NCI-H1092 (cell line): Measurements from ENCODE around the gene ALKBH8.
A peak's percentile ranks its signal among the peaks of the same experiment; 100 is the strongest.
"Not testable (repeated sequence)": the region's sequence is repeated elsewhere in the genome, so short reads cannot be mapped to it uniquely, and the experiment has no call there.

ENCODE experiments used
- DNase-seq: peaks from one replicate; lab custom pipeline; 2025; lab: John Stamatoyannopoulos, UW

The ALKBH8 gene

GRCh38 chr11:107504981-107505380, 60.6 kb downstream of the ALKBH8 start:
- DNase-seq, result no peak

DNA sequence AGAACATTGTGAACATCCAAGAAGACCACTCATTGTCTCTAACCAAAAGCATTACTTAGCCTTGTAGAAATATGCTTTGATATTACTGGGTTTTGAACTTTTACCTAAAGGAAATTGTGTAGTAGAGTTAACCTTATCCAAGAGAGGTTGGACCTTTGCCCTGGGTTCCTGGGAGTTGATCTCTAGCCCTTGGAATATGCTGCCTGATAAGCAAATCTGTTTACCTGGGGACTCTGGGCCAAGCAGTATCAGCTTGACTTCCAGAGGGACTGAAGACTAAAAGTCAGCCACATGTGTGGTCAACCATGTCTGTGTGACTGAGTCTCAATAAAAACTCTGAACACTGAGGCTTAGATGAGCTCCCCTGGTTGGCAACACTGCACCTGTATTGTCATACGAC, 63.8 kb downstream of the ALKBH8 start:
- DNase-seq, result no peak

DNA sequence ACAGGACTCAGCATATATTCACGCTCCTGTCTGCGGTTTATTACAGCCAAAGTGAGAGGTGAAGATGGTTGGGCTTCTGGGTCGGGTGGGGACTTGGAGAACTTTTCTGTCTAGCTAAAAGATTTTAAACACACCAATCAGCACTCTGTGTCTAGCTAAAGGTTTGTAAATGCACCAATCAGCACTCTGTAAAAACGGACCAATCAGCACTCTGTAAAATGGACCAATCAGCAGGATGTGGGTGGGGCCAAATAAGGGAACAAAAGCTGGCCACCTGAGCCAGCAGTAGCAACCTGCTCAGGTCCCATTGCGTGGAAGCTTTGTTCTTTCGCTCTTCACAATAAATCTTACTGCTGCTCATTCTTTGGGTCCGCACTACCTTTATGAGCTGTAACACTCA, 68.2 kb downstream of the ALKBH8 start:
- DNase-seq, result not testable (repeated sequence)

GRCh38 chr11:107496011-107496410, 69.5 kb downstream of the ALKBH8 start:
- DNase-seq, result no peak

DNA sequence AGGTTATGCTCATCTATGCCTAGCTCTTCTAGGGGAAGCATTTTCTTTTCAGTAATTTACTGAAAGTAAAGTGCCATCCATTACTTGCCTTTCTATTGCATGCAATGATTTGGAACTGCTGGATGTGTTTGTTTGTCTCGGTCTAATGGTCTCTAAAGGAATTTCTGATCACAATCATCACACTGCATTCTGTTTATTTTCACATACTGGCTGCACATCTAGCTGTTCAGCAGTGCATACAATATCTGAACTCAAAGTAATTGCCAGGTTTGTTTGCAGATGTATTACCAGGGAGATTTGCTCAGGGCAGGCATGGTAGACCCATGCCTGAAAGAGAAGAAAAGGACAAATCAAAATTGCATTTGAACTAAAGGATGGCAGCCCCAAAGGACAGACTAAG, 71.5 kb downstream of the ALKBH8 start:
- DNase-seq, result no peak

GRCh38 chr11:107493117-107493516, 72.4 kb downstream of the ALKBH8 start:
- DNase-seq, result no peak

DNA sequence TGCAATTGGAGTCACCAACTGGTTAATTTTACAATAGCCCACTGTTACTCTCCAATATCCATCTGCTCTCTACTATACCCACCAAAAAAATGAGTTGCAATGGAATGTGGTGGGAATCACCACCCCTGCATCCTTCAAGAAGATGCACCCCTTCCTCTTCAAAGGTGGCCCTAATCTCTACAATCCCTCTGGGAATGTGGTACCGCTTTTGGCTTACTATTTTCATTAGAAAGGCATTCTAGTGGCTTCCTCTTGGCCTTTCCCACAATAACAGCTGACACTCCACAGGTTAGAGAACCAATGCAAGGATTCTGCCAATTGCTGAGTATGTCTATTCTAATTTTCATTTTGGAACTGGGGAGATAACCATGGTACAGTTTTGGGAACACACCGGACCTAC, 74.7 kb downstream of the ALKBH8 start:
- no peak for DNase-seq

GRCh38 chr11:107482234-107482633, 83.3 kb downstream of the ALKBH8 start:
- no peak for DNase-seq

GRCh38 chr11:107478922-107479321, 86.6 kb downstream of the ALKBH8 start:
- no peak for DNase-seq

DNA sequence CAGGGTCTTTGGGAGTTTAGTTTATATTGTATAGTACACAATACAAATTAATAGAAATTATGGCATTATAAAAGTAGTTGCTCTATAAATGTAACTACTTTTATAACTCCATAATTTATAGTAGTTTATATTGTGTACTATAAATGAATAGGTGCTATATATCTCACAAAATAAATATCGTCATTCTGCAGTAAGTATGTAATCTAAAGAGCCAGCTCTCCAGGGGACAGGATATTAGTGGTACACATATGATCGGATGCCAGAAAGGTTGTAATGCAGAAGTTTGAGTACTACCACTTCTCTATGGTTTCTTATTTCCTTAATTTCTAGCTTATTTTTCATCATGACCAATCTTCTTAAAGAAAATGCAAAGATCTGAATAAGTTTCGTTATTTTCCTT, 87.7 kb downstream of the ALKBH8 start:
- no peak for DNase-seq

DNA sequence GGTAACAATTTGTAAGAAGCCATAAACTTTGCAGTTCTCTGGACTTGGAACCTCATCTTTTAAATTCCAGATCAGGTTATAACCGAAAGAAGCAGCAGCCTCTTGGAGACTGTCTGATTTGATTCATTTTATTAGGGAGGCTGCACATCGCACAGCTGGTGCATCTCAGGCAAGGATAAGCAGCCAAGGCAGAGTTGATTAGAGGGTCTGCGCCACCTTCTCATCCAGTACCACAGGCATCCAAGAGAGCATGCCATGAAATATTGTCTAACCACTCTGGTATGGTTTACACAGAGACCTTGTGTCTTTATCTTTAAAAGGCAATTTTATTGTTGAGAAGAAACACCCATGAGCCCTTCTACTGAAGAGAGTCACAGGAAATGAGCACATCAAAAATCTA, 91.7 kb downstream of the ALKBH8 start:
- no peak for DNase-seq

GRCh38 chr11:107472966-107473365, 92.6 kb downstream of the ALKBH8 start:
- no peak for DNase-seq

GRCh38 chr11:107468596-107468995, 96.9 kb downstream of the ALKBH8 start:
- DNase-seq, result no peak

- no peak for DNase-seq
Measured at GRCh38 chr11:107467696-107468095, 97.8 kb downstream of the ALKBH8 start.

DNA sequence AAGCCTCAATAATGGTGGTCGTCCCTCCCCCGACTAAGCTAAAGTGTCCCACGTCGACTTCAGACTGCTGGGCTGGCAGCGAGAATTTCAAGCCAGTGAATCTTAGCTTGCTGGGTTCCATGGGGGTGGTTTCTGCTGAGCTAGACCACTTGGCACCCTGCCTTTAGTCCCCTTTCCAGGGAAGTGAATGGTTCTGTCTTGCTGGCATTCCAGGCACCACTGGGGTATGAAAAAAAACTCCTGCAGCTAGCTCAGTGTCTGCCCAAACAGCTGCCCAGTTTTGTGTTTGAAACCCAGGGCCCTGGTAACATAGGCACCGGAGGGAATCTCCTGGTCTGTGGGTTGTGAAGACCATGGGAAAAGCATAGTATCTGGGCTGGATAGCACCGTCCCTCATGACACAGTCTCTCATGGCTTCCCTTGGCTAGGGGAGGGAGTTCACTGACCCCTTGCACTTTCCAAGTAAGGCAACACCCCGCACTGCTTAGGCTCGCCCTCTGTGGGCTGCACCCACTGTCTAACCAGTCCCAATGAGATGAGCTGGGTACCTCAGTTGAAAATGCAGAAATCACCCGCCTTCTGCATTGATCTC, 99.2 kb downstream of the ALKBH8 start:
- DNase-seq, result not testable (repeated sequence)

DNA sequence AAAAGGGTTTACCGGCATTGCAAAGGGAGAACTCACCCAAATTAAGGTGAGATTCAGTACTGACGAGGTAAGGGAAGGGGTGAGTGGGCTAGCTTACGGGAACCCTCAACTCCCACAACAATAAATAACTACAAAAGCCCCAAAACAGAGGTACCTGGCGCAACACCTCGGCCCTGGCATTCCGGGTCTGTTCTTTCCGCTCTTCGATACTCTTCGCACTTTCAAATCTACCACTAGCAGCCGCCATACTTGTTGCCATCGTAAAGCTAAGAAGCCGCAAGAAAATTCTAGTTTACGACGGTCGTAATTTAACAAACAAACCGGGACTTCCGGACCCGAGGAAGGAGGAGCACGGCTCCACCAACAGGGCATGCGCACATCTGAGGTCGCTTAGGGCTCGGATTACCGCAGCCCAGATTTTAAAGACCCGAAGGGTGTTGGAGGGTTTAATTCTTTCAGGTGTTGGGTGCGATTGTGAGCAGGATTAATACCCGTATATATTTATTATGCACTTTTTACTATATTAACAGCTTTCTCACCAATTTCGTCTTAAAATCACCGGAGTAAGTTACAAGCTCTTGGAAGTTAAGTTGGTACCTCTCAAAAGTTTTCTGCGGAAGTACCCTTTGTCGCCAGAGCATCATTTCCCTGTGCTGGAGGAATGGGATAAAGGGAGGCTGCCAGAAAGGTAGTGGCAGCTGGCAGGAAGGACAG, 107.8 kb downstream of the ALKBH8 start, which contains the start of gene CWF19L2:
CWF19L2 (minus strand) TSS at position 268 of the 714 bp plus-strand sequence; CDS start at position 259, 9 bp downstream.
- DNase-seq, result peak; percentile 98

DNA sequence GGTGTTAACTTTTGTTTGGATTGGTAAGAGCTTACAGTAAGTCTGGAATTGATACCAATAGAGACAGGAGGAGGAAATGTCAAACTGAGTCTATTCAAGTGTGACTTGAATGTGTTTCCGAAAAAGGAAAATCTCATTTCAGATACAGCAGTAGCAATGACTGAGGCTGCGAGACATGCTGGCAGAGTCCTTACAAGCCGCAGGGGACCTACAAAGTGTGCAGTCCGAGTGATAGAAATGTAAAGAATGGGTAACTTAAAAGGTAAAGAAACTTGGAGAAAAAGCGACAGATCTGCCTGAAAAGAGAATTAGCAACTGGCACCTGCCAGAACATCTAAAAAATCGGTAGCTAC, 108.4 kb downstream of the ALKBH8 start:
- no peak for DNase-seq

GRCh38 chr11:107453594-107454286, 111.8 kb downstream of the ALKBH8 start:
- DNase-seq, result no peak
